ENCODE measurements around the gene MIDN.

The MIDN gene

GRCh38 chr19:1257475-1258162, 9.2 kb downstream of the MIDN start:
- in situ Hi-C loops (cut with HindIII; ENCODE audit: low sequenced_read_pairs), result no loop called here

GRCh38 chr19:1258163-1258492, 9.7 kb downstream of the MIDN start:
- in situ Hi-C loops (cut with HindIII; ENCODE audit: low sequenced_read_pairs), result no loop called here

- in situ Hi-C loops (cut with HindIII; ENCODE audit: low sequenced_read_pairs), result no loop called here
These were observed 10.4 kb downstream of the MIDN start for GRCh38 chr19:1258707-1259205.

- in situ Hi-C loops (cut with HindIII; ENCODE audit: low sequenced_read_pairs), result no loop called here
These were observed 11.0 kb downstream of the MIDN start for GRCh38 chr19:1259206-1259875.

GRCh38 chr19:1259876-1260748, 11.7 kb downstream of the MIDN start:
- in situ Hi-C loops (cut with HindIII; ENCODE audit: low sequenced_read_pairs), result no loop called here

- in situ Hi-C loops (cut with HindIII; ENCODE audit: low sequenced_read_pairs), result no loop called here
These were observed 12.6 kb downstream of the MIDN start for GRCh38 chr19:1260749-1261537.

GRCh38 chr19:1261538-1261797, 13.1 kb downstream of the MIDN start:
- in situ Hi-C loops (cut with HindIII; ENCODE audit: low sequenced_read_pairs), result no loop called here

GRCh38 chr19:1261798-1262622, 13.6 kb downstream of the MIDN start:
- in situ Hi-C loops (cut with HindIII; ENCODE audit: low sequenced_read_pairs), result no loop called here

GRCh38 chr19:1262623-1263123, 14.3 kb downstream of the MIDN start:
- in situ Hi-C loops (cut with HindIII; ENCODE audit: low sequenced_read_pairs), result no loop called here

- in situ Hi-C loops (cut with HindIII; ENCODE audit: low sequenced_read_pairs), result no loop called here
These were observed 14.8 kb downstream of the MIDN start for GRCh38 chr19:1263188-1263587.

- in situ Hi-C loops (cut with HindIII; ENCODE audit: low sequenced_read_pairs), result no loop called here
These were observed 16.6 kb downstream of the MIDN start for GRCh38 chr19:1264801-1265614.

GRCh38 chr19:1265615-1266128, 17.3 kb downstream of the MIDN start:
- in situ Hi-C loops (cut with HindIII; ENCODE audit: low sequenced_read_pairs), result no loop called here

GRCh38 chr19:1266129-1266915, 17.9 kb downstream of the MIDN start:
- in situ Hi-C loops (cut with HindIII; ENCODE audit: low sequenced_read_pairs), result no loop called here

GRCh38 chr19:1266916-1267476, 18.6 kb downstream of the MIDN start:
- in situ Hi-C loops (cut with HindIII; ENCODE audit: low sequenced_read_pairs), result no loop called here

GRCh38 chr19:1267477-1268225, 19.3 kb downstream of the MIDN start:
- in situ Hi-C loops (cut with HindIII; ENCODE audit: low sequenced_read_pairs), result no loop called here

- in situ Hi-C loops (cut with HindIII; ENCODE audit: low sequenced_read_pairs), result no loop called here
These were observed 20.1 kb downstream of the MIDN start for GRCh38 chr19:1268226-1269064.
